ENCODE results near the gene ANGPTL4.
"Not testable (repeated sequence)": the region's sequence is repeated elsewhere in the genome, so short reads cannot be mapped to it uniquely, and the experiment has no call there.

Gene ANGPTL4

GRCh38 chr19:8366121-8366581 is 2.2 kb downstream of the ANGPTL4 start:
- no peak for DNase-seq

GRCh38 chr19:8366961-8367326 is 3.0 kb downstream of the ANGPTL4 start:
- DNase-seq, result no peak

- DNase-seq, result no peak
Measured at GRCh38 chr19:8367327-8368001, 3.5 kb downstream of the ANGPTL4 start.

GRCh38 chr19:8370176-8371010 is 6.4 kb downstream of the ANGPTL4 start:
- no peak for DNase-seq

DNA sequence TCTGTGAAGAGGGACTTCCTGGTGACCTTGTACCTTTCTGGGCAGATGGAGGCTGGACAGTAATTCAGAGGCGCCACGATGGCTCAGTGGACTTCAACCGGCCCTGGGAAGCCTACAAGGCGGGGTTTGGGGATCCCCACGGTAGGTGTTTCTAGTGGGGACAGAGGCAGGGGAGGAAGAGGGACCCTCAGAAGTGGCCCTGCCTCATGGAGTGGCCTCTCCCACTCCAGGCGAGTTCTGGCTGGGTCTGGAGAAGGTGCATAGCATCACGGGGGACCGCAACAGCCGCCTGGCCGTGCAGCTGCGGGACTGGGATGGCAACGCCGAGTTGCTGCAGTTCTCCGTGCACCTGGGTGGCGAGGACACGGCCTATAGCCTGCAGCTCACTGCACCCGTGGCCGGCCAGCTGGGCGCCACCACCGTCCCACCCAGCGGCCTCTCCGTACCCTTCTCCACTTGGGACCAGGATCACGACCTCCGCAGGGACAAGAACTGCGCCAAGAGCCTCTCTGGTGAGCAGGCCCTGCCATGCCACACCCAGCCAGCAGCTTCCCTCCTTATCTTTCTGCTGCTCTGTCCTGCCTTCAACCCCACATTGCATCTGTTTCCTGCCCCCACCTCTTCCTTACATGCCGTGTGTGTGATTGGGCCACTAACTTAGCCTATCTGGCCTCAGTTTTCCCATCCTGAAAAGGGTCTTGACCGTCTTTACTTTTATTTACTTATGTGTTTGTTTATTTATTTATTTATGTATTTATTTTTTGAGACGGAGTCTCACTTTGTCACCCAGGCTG is 7.3 kb downstream of the ANGPTL4 start:
- no peak for DNase-seq

DNA sequence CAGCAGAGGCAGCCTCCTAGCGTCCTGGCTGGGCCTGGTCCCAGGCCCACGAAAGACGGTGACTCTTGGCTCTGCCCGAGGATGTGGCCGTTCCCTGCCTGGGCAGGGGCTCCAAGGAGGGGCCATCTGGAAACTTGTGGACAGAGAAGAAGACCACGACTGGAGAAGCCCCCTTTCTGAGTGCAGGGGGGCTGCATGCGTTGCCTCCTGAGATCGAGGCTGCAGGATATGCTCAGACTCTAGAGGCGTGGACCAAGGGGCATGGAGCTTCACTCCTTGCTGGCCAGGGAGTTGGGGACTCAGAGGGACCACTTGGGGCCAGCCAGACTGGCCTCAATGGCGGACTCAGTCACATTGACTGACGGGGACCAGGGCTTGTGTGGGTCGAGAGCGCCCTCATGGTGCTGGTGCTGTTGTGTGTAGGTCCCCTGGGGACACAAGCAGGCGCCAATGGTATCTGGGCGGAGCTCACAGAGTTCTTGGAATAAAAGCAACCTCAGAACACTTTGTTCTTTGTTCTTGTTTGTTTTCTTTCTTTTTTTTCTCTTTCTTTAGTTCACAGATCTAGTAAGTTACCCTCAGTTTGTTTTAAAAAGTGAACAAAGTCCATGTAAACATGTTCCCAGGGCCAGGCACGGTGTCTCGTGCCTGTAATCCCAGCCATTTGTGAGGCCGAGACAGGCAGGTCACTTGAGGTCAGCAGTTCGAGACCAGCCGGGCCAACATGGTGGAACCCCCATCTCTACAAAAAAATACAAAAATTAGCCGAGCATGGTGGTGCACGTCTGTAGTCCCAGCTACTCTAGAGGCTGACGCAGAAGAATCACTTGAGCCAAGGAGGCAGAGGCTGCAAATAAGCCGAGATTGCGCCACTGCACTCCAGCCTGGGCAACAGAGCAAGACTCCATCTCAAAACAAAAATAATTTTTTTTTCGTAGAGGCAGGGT is 10.2 kb downstream of the ANGPTL4 start:
- no peak for DNase-seq

DNA sequence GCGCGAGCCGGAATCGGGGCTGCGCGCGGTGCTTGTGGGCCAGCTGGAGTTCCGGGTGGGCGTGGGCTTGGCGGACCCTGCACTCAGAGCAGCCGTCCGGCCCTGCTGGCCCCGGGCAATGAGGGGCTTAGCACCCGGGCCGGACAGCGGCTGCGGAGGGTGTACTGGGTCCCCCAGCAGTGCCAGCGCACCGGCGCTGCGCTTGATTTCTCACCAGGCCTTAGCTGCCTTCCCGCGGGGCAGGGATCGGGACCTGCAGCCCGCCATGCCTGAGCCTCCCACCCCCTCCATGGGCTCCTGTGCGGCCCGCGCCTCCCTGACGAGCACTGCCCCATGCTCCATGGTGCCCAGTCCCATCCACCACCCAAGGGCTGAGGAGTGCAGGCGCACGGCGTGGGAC is 11.8 kb downstream of the ANGPTL4 start:
- not testable (repeated sequence) for DNase-seq

DNA sequence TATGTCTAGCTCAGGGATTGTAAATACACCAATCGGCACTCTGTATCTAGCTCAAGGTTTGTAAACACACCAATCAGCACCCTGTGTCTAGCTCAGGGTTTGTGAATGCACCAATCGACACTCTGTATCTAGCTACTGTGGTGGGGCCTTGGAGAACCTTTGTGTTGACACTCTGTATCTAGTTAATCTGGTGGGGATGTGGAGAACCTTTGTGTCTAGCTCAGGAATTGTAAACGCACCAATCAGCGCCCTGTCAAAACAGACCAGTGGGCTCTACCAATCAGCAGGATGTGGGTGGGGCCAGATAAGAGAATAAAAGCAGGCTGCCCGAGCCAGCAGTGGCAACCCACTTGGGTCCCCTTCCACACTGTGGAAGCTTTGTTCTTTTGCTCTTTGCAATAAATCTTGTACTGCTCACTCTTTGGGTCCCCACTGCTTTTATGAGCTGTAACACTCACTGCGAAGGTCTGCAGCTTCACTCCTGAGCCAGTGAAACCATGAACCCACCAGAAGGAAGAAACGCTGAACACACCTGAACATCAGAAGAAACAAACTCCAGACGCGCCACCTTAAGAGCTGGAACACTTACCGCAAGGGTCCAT is 12.5 kb downstream of the ANGPTL4 start:
- not testable (repeated sequence) for DNase-seq

GRCh38 chr19:8377598-8377997 is 13.6 kb downstream of the ANGPTL4 start:
- no peak for DNase-seq

DNA sequence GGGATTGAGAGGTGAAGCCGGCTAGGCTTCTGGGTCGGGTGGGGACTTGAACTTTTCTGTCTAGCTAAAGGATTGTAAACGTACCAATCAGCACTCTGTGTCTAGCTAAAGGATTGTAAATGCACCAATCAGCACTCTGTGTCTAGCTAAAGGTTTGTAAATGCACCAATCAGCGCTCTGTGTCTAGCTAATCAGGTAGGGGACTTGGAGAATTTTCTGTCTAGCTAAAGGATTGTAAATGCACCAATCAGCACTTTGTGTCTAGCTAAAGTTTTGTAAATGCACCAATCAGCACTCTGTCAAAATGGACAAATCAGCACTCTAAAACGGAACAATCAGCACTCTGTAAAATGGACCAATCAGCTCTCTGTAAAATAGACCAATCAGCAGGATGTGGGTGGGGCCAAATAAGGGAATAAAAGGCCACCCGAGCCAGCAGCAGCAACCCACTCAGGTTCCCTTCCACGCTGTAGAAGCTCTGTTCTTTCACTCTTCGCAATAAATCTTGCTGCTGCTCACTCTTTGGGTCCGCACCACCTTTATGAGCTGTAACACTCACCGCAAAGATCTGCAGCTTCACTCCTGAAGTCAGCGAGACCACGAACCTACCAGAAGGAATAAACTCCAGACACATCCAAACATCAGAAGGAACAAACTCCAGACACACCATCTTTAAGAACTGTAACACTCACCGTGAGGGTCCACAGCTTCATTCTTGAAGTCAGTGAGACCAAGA is 15.4 kb downstream of the ANGPTL4 start:
- not testable (repeated sequence) for DNase-seq

GRCh38 chr19:8384569-8384968 is 20.6 kb downstream of the ANGPTL4 start:
- not testable (repeated sequence) for DNase-seq

GRCh38 chr19:8385103-8385502 is 21.1 kb downstream of the ANGPTL4 start:
- DNase-seq, result not testable (repeated sequence)

DNA sequence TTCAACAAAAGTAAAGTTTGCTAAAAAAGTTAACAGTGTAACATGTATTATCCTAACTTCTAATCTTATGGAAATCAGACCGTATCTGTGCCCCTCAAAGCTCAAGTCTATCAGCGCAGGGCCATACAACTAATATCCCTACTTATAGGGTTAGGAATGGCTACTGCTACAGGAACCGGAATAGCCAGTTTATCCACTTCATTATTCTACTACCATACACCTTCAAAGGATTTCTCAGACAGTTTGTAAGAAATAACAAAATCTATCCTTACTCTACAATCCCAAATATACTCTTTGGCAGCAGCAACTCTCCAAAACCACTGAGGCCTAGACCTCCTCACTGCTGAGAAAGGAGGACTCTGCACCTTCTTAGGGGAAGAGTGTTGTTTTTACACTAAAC is 21.6 kb downstream of the ANGPTL4 start:
- DNase-seq, result not testable (repeated sequence)

GRCh38 chr19:8386419-8386818 is 22.5 kb downstream of the ANGPTL4 start:
- not testable (repeated sequence) for DNase-seq

GRCh38 chr19:8386990-8387389 is 23.0 kb downstream of the ANGPTL4 start:
- DNase-seq, result no peak

DNA sequence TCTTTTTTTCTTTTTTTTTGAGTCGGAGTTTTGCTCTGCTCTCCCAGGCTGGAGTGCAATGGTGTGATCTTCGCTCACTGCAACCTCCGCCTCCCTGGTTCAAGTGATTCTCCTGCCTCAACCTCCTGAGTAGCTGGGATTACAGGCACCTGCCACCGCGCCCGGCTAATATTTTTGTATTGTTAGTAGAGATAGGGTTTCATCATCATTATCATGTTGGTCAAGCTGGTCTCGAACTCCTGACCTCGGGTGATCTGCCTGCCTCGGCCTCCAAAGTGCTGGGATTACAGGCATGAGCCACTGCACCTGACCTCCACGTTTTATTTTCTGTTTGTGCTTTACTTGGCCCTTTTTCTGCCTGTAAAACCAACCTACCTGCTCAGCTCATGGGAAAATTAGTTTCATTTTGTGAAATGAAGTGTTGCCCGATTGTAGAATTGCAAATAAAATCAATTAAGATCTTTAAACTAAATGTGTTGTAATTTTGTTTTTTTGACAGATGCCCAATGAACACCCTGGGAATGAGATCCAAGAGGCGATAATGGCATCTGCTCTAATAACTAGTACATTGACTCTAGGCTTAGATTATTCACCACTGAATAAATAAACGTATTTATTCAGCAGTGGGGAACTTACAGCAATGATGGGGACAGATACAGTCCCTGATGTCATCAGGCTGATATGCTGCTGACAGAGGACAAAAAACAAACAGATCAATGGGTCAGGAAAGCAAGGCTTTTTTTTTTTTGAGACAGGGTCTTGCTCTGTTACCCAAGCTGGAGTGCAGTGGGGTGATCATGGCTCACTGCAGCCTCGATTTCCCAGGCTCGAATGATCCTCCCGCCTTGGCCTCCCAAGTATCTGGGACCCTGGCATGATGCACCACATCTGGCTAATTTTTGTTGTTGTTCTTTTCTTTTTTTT is 24.0 kb downstream of the ANGPTL4 start:
- no peak for DNase-seq

DNA sequence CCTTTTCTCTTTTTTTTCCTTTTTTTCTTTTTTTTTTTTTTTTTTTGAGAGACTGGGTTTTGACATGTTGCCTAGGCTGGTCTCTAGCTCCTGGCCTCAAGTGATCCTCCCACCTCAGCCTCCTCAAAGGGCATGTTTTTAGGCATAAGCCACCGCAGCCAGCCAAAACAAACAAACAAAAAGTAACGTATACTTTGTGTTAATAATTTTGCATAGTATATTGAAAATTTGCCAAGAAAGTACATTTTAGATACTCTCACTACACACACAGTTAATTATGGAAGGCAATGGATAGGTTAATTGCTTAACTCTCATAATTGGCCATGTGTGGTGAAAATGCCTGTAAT is 24.6 kb downstream of the ANGPTL4 start:
- DNase-seq, result no peak

DNA sequence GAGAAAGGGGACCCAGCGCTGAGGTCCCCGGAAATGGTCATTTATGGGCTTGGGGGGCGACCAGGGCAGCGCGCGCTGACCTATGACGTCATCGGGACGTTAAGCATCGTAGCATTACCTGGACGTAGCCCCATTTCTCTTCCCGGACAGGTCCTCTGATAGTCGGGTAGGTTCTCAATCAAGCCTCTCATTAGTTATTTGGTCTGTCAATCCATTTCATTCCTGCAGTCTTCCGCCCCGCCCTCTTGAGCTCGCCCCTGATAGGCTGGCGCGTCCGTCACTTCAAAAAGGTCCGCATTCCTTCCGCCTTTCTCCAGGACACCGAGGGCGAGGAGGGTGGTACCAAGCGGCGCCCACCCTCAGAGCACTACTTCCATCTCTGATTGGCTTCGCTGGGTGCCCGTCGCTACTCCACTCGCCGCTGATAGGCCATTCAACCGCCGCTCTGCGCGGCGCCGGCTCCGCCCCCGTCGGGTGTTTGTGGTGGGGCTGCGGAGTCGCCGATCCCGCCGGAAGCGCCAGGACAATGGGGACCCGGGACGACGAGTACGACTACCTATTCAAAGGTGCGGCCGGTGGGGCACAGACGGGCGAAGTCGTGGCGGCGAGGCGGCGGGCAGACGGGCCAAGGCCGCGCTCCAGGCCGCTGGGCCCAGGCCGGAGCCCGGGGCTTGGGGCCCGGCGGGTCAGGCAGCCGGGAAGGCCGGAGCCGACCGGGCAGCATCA is 26.1 kb downstream of the ANGPTL4 start, which contains the start of gene RAB11B:
TSS of gene RAB11B (plus strand) at position 470 of the 726 bp plus-strand sequence. CDS start at position 527, 57 bp downstream.
- peak; percentile 94 for DNase-seq

DNA sequence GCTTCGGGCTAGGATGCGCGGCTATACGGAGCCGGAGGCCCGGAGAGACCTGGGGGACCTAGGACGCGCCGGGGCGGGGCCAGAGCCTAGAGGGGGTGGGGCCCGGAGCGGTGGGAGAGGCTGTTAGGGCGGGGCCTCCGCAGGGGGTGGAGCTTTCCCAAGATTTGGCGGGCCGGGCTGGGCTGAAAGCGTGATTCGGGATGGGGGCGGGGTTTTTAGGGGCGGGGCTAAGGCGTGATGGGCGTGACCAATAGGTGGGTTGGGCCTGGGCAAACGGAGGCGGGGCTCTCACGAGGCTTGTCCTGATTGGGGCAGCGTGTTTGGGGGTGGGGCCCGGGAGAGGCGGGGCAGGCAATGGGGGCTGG is 26.6 kb downstream of the ANGPTL4 start:
- DNase-seq, result peak; percentile 98

Measured in activated CD8-positive, alpha-beta memory T cell treated with anti-CD3 and anti-CD28 coated beads, Interleukin-2, amount 50 U/mL, for 48 hours (primary cell).